ENCODE data around the gene EIF1.

DNA sequence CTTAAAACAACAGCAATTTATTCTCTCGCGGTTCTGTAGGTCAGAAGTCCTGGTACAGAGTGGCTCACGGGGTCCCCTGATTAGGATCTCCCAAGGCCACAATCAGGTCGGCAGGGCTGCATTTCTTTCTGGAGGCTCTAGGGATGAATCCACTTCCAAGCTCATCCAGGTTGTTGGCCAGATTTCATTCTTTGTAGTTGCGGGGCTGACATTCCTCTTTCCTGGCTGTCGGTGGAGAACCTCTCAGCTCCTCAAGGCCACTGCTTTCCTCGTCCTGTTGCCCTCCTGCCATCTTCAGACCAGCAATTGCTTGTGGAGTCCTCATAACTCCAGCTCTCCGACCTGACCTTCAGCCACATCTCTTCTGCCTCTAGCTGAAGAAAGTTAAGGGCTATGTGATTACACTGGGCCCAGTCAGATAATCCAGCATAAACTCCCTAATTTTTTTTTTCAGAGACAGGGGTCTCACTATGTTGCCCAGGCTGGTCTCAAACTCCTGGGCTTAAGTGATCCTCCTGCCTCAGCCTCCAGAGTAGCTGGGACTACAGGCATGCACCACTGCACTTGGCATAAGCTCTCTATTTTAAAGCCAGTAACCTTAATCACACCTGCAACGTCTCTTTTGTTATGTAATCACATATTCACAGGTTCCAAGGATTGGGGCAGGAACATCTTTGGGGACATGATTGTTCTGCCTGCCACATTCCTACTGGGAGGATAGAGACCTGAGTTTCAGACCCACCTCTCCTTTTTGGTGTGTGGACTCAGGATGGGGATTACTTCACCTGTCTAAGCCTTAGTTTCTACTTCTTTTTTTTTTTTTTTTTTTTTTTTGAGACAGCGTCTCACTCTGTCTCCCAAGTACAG lies 19.4 kb downstream of the EIF1 start:
- TF ChIP-seq, protein P1, sequence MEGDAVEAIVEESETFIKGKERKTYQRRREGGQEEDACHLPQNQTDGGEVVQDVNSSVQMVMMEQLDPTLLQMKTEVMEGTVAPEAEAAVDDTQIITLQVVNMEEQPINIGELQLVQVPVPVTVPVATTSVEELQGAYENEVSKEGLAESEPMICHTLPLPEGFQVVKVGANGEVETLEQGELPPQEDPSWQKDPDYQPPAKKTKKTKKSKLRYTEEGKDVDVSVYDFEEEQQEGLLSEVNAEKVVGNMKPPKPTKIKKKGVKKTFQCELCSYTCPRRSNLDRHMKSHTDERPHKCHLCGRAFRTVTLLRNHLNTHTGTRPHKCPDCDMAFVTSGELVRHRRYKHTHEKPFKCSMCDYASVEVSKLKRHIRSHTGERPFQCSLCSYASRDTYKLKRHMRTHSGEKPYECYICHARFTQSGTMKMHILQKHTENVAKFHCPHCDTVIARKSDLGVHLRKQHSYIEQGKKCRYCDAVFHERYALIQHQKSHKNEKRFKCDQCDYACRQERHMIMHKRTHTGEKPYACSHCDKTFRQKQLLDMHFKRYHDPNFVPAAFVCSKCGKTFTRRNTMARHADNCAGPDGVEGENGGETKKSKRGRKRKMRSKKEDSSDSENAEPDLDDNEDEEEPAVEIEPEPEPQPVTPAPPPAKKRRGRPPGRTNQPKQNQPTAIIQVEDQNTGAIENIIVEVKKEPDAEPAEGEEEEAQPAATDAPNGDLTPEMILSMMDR (IDR thresholded peaks at IDR 0.05 in 4 of 5, conservative IDR thresholded peaks at IDR 0.05 in 1 of 5) = no peak
- no peak for TF ChIP-seq POLR2A (IDR thresholded peaks at IDR 0.05)

All from gastrocnemius medialis (tissue), 4 donors.